DND-41 (cell line): Measurements from ENCODE around the gene CAMK2N1.

Experiments used
- ATAC-seq: fragments of 200-7000 bp; cut with Tn5 transposase; 3 replicates; pipeline ENCODE4 v1.9.1; 2021; ENCODE audit warnings: low read depth; ENCODE audit not compliant: insufficient read depth
- DNase-seq: peaks from one replicate; pipeline ENCODE4 v3.0.0-alpha.2; 2020
- H2AFZ ChIP-seq: 2 replicates; pipeline ENCODE4 v1.6.0; 2012; ENCODE audit warnings: low read depth, low read length
- H3K27ac ChIP-seq: 2 replicates; pipeline ENCODE4 v1.5.1; 2012; ENCODE audit warnings: low read length, inconsistent platforms
- H3K27me3 ChIP-seq: fragments of 200-600 bp; sonication (generic); 2 replicates; pipeline ENCODE4 v1.6.0; 2012; ENCODE audit warnings: low read length, mild to moderate bottlenecking, inconsistent platforms; ENCODE audit not compliant: insufficient read depth, poor library complexity
- H3K36me3 ChIP-seq: 2 replicates; pipeline ENCODE4 v1.5.1; 2012; ENCODE audit warnings: low read length, inconsistent platforms; ENCODE audit not compliant: insufficient read depth
- H3K4me1 ChIP-seq: 2 replicates; pipeline ENCODE4 v1.5.1; 2012; ENCODE audit warnings: mild to moderate bottlenecking, low read length; ENCODE audit not compliant: insufficient read depth
- H3K4me2 ChIP-seq: 2 replicates; pipeline ENCODE4 v1.6.0; 2012; ENCODE audit warnings: mild to moderate bottlenecking, moderate library complexity, low read length, inconsistent platforms; ENCODE audit not compliant: insufficient read depth
- H3K4me3 ChIP-seq, 2 experiments: fragments of 200-600 bp in 1 of 2; shearing (Covaris generic) in 1 of 2; 2 replicates each; pipeline ENCODE4 v1.5.1; 2012 to 2016; ENCODE audit warnings: inconsistent platforms in 2 of 2, low read length in 2 of 2, mild to moderate bottlenecking in 2 of 2, low read depth in 1 of 2, moderate library complexity in 1 of 2
- H3K79me2 ChIP-seq: 2 replicates; pipeline ENCODE4 v1.6.0; 2012; ENCODE audit warnings: low read length, inconsistent platforms; ENCODE audit not compliant: insufficient read depth
- H3K9ac ChIP-seq: 2 replicates; pipeline ENCODE4 v1.6.0; 2012; ENCODE audit warnings: low read depth, mild to moderate bottlenecking, inconsistent platforms, low read length, moderate library complexity
- H3K9me3 ChIP-seq: 2 replicates; pipeline ENCODE4 v1.5.1; 2012; ENCODE audit warnings: low read length, moderate library complexity, mild to moderate bottlenecking, inconsistent platforms; ENCODE audit not compliant: insufficient read depth, severe bottlenecking
- H4K20me1 ChIP-seq: 2 replicates; pipeline ENCODE4 v1.6.0; 2012; ENCODE audit warnings: low read length; ENCODE audit not compliant: insufficient read depth
- CTCF ChIP-seq: IDR thresholded peaks from 2 replicates; pipeline ENCODE4 v1.5.1; 2012; ENCODE audit warnings: borderline replicate concordance, low read length, moderate library complexity, mild to moderate bottlenecking; ENCODE audit not compliant: poor library complexity, severe bottlenecking; ENCODE audit errors: extremely low read depth
- EZH2 ChIP-seq: IDR thresholded peaks from 3 replicates; pipeline ENCODE4 v1.6.1; 2012; ENCODE audit warnings: borderline replicate concordance, low read depth, mild to moderate bottlenecking, moderate library complexity, low read length, inconsistent platforms; ENCODE audit not compliant: severe bottlenecking

CAMK2N1 gene

GRCh38 chr1:20493309-20493708 lies 7.3 kb upstream of the CAMK2N1 start:
- H4K20me1 ChIP-seq = no peaks in the 10 kb centered on the region; the same call in 1 of the 2 replicates
- TF ChIP-seq CTCF = no peak
- TF ChIP-seq EZH2 = no peak
- H3K4me2 ChIP-seq = no peak overlapping the region
- no peak for ATAC-seq
- no peak overlapping the region for H3K27ac ChIP-seq
- no peaks in the 10 kb centered on the region for H3K9me3 ChIP-seq
- 0 out of 2 replicates have a peak, but pooled peaks cover 4% of the 10 kb centered on the region for H3K4me1 ChIP-seq
- DNase-seq = no peak
- H3K4me3 ChIP-seq = no peak overlapping the region
- H3K9ac ChIP-seq = no peak overlapping the region
- no peak overlapping the region for H2AFZ ChIP-seq
- no peaks in the 10 kb centered on the region for H3K36me3 ChIP-seq
- peaks cover 13% of the 10 kb centered on the region for H3K27me3 ChIP-seq
- no peaks in the 10 kb centered on the region for H3K79me2 ChIP-seq

GRCh38 chr1:20492751-20493150 lies 6.7 kb upstream of the CAMK2N1 start:
- Histone ChIP-seq H3K36me3 (no peaks in the 10 kb centered on the region), H3K4me2 (no peak overlapping the region), H4K20me1 (no peaks in the 10 kb centered on the region; the same call in 1 of the 2 replicates), H2AFZ (no peak overlapping the region), H3K27me3 (peaks cover 14% of the 10 kb centered on the region), H3K79me2 (no peaks in the 10 kb centered on the region), H3K9me3 (no peaks in the 10 kb centered on the region), H3K4me3 (no peak overlapping the region), H3K27ac (no peak overlapping the region), H3K4me1 (0 out of 2 replicates have a peak, but pooled peaks cover 4% of the 10 kb centered on the region), H3K9ac (no peak overlapping the region)
- ATAC-seq = no peak
- DNase-seq = no peak
- no peak for TF ChIP-seq EZH2
- no peak for TF ChIP-seq CTCF

GRCh38 chr1:20491866-20492265 lies 5.9 kb upstream of the CAMK2N1 start:
- DNase-seq (no peak), ATAC-seq (no peak)
- TF ChIP-seq EZH2 = no peak
- no peak for TF ChIP-seq CTCF
- Histone ChIP-seq H4K20me1 (no peaks in the 10 kb centered on the region; the same call in 1 of the 2 replicates), H2AFZ (no peak overlapping the region), H3K4me3 (no peak overlapping the region), H3K27me3 (peaks cover 20% of the 10 kb centered on the region), H3K9me3 (no peaks in the 10 kb centered on the region), H3K4me2 (no peak overlapping the region), H3K27ac (no peak overlapping the region), H3K79me2 (no peaks in the 10 kb centered on the region), H3K9ac (no peak overlapping the region), H3K36me3 (no peaks in the 10 kb centered on the region), H3K4me1 (0 out of 2 replicates have a peak, but pooled peaks cover 4% of the 10 kb centered on the region)
